GM18519 (cell line): ENCODE results near the gene PCDHGA8.
A peak's percentile ranks its signal among the peaks of the same experiment; 100 is the strongest.
"Not testable (repeated sequence)": the region's sequence is repeated elsewhere in the genome, so short reads cannot be mapped to it uniquely, and the experiment has no call there.

ENCODE experiments used
- ATAC-seq: cut with Tn5 transposase; IDR thresholded peaks from one replicate; pipeline ENCODE4 v1.9.1; 2021; ENCODE audit warnings: mild to moderate bottlenecking, moderate library complexity; ENCODE audit not compliant: unreplicated experiment, low FRiP score

Gene PCDHGA8

GRCh38 chr5:141392429-141393198 is at the start of gene PCDHGA8:
TSS of gene PCDHGA8 (plus strand) at chr5:141392633. CDS start at chr5:141392814, 181 bp downstream.
- ATAC-seq: no peak

GRCh38 chr5:141342773-141343172 is 49.7 kb upstream of the PCDHGA8 start:
- no peak for ATAC-seq

- ATAC-seq: no peak
Observed at GRCh38 chr5:141343242-141343952, 49.0 kb upstream of the PCDHGA8 start, which contains the start of gene PCDHGA3. TSS of gene PCDHGA3 (plus strand) at chr5:141343829. CDS start at chr5:141344034, 205 bp downstream.

GRCh38 chr5:141343953-141344463 is 48.4 kb upstream of the PCDHGA8 start:
- ATAC-seq: no peak

- ATAC-seq: no peak
Observed at GRCh38 chr5:141345327-141345726, 47.1 kb upstream of the PCDHGA8 start.

- ATAC-seq: not testable (repeated sequence)
Observed at GRCh38 chr5:141346017-141346416, 46.4 kb upstream of the PCDHGA8 start.

- peak; percentile 97 for ATAC-seq
Observed at GRCh38 chr5:141349917-141350619, 42.4 kb upstream of the PCDHGA8 start, which contains the start of gene PCDHGB1. TSS of gene PCDHGB1 (plus strand) at chr5:141350099. CDS start at chr5:141350261, 162 bp downstream.

- no peak for ATAC-seq
Observed at GRCh38 chr5:141351591-141351990, 40.8 kb upstream of the PCDHGA8 start.

- ATAC-seq: no peak
Observed at GRCh38 chr5:141354900-141355469, 37.4 kb upstream of the PCDHGA8 start, which contains the start of gene PCDHGA4. TSS of gene PCDHGA4 (plus strand) at chr5:141355021. CDS start at chr5:141355108, 87 bp downstream.

- ATAC-seq: no peak
Observed at GRCh38 chr5:141355641-141356040, 36.8 kb upstream of the PCDHGA8 start.

- no peak for ATAC-seq
Observed at GRCh38 chr5:141356133-141356532, 36.3 kb upstream of the PCDHGA8 start.

GRCh38 chr5:141356950-141357349 is 35.5 kb upstream of the PCDHGA8 start:
- no peak for ATAC-seq

- ATAC-seq: no peak
Observed at GRCh38 chr5:141359790-141360426, 32.5 kb upstream of the PCDHGA8 start, which contains the start of gene PCDHGB2. TSS of gene PCDHGB2 (plus strand) at chr5:141359994. CDS start at chr5:141360136, 142 bp downstream.

GRCh38 chr5:141360685-141361084 is 31.7 kb upstream of the PCDHGA8 start:
- no peak for ATAC-seq

GRCh38 chr5:141362719-141363118 is 29.7 kb upstream of the PCDHGA8 start:
- ATAC-seq: no peak

- no peak for ATAC-seq
Observed at GRCh38 chr5:141363952-141364660, 28.3 kb upstream of the PCDHGA8 start, which contains the start of gene PCDHGA5. TSS of gene PCDHGA5 (plus strand) at chr5:141364162. CDS start at chr5:141364331, 169 bp downstream.

GRCh38 chr5:141366016-141366896 is 26.2 kb upstream of the PCDHGA8 start:
- ATAC-seq: no peak
